Posterior vena cava (tissue), 2 donors: ENCODE data around the gene TNFRSF17. TPM values are rescaled to one million over a fixed set of nuclear protein-coding genes. Genes with fewer than 3 reads are reported as not detected.

Experiments used
- DNase-seq: peaks from one replicate; pipeline ENCODE4 v3.0.0-alpha.2; 2020; ENCODE audit warnings: low spot score
- intact Hi-C, 2 donors: fragments of 100-400 bp; cut with DNase I; formaldehyde crosslinking; loops; one replicate each; pipeline versions ENCODE4 v1.14.1 to v1.14.2; 2022 to 2023
- total RNA-seq, 2 donors: library from RNA; stranded (reverse); fragmentation: NEBNext Ultra II Directional; extraction: Animal tissue kit (Norgen Biotek cat#: 25700); gene quantifications; one replicate each; pipeline ENCODE4 v1.2.1, GENCODE V29; 2021
- donor health status: DM: yes; HTN: yes; CAD: no.
- donor health status: DM: yes; HTN: yes; CAD: no.

TNFRSF17 gene
- total RNA-seq, 2 donors from 2014 or later, result not detected

DNA sequence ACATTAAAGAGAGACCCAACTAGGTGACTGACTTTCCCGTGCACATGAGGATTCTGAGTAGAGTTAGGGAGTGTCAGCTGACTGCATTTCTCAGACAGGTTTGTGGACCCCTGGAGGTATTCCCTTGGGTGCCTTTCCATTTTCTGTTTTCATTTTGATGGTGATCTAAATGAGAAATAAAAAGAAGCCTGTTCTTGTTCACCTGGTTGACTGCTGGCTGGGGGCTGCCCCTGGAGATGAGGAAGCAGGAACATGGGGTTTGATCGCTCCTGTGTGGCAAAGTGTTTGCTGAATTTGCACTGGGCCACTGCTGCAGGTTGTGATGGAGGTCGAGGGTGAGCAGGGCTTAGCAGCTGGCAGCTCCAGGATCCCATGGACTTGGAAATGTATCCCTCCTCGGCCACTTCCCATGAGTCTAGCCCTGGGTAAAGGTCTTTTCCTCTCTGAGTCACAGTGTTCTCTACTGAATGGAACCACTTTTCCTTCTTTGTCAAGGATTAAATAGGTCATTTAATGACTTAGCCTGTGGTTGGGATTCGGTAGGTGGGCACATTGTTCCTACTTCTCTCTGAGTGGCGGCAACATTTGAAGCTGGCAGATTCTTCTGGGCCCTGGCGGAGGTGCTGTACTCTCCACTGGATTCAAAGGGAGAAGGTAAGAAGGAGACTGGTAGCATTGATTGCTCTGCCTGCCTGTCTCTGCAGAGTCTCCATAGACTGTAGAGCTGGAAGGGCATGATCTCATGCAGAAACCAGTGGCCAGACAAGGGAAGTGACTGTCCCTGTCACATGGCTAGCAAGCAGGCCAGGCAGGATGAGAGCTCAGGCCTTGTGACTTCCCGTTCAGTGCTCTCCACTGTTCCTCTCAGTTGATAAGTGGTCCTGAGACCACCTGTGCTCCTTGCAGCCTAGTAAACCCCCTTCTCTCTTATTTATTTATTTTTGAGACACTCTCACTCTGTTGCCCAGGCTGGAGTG is 29.4 kb downstream of the TNFRSF17 start:
- no peak for DNase-seq
- intact Hi-C loops, result no loop called here

- intact Hi-C loops, result no loop called here
- DNase-seq, result no peak
These were observed 31.7 kb downstream of the TNFRSF17 start for GRCh38 chr16:11996433-11997330.

DNA sequence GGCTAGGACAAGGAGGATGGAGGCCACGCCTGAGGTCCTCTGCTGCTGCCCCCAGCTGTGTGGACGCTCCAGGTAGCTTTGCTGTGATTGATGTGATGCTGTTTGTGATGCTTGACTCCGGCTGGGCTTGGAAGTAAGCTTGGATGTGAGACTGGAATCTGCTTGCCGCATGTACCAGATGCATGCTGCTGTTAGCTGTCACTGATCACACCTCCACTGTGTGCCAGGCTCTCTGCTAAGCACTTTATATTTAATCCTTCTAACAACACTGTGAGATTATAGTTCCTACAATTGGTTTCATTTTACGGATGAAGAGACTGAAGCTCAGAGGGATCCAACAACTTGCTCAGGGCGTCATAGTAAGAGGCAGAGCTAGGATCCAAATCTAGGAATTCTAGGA is 35.0 kb downstream of the TNFRSF17 start:
- no peak for DNase-seq
- intact Hi-C loops, result no loop called here

- intact Hi-C loops, result no loop called here
- no peak for DNase-seq
These were observed 37.5 kb downstream of the TNFRSF17 start for GRCh38 chr16:12002447-12003006.

- intact Hi-C loops, result no loop called here
- DNase-seq, result no peak
These were observed 41.6 kb downstream of the TNFRSF17 start for GRCh38 chr16:12006637-12007036.

DNA sequence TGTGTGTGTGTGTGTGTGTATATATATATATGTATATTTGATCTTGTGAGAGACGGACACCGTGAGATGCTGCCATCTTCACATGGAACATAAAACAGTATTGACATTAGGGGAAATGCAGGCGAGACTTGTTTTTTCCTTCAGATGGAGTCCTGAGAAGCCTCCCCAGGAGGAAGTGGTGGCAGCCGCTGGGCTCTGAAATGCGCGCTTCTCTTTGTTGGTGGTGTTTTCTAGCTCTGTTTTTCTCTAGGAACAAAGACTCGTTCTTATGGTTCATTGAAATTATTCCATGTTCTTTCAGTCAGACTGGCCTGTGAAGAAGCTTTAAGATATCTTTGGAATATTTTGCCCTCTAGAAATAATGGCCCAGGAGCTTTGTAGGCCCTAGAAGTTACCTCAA is 44.5 kb downstream of the TNFRSF17 start:
- intact Hi-C loops, result no loop called here
- no peak for DNase-seq

DNA sequence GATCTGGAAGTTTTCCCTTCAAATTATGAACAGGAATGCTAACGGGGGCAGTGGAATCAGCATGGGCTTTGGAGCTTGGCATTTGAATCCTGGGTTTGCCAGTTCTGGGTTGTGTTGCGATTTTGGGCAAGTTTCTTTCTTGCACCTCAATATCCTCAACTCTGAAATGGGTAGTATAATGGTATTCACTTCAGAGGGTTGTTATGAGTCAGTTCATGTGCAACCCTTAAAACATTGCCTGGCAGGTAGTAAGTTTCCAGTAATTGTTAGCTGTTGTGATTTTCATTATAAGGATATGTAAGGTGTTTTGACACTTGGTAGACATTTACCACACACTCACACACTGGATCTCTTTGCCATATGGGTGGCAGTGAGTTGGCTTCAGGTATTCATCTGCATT is 44.9 kb downstream of the TNFRSF17 start:
- no peak for DNase-seq
- intact Hi-C loops, result no loop called here

DNA sequence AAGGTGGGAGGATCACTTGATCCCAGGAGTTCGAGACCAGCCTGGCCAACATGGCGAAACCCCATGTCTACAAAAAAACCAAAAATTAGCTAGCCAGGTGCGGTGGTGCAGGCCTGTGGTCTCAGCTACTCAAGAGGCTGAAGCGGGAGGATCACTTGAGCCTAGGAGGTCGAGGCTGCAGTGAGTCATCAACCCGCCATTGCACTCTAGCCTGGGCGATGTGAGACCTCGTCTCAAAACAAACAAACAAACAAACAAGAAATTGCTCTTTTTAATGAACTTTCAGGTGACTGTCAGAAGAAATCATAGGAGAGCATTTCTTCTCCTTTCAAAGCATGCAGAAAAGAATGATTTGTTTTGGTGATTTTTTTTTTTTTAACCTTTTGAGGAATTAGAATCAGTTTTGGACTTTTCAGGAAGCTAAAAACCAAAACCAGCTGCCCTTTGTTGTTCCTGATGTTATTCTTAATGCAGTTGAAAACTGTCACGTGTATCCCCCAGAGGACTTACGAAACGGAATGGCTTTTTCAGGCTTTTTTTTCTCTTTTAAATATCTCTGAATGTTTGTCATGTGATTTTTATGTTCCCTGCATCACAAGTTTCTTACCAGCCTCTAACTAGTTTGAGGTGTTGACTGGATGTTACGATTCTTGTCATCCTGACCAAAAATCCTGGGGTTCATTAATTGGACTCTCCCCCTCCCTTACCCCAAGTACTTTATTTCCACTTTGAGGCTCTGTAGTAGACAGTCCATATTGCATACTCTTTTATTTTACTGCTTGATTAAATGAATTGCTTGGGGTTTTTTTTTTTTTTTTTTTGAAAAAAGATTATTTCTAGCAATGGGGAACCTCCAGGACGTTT is 45.6 kb downstream of the TNFRSF17 start:
- intact Hi-C loops, result no loop called here
- no peak for DNase-seq

DNA sequence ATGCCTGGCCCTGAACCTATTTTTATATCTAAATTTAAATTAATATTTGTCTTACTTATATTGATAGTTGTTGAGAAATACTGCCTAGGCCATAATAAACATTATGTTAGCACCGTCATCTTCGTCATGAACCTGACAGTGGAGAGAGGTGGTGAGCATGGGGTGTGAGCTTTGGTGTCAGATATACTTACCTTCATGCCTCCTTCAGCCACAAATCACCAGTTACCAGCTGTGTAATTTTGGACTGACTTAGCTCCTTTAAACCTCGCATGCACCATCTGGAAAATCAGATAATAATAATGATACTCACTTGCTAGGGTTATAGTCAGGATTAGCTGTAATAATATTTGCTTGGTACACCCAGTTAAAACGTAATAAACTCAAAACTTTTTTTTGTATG is 46.6 kb downstream of the TNFRSF17 start:
- no peak for DNase-seq
- intact Hi-C loops, result no loop called here

DNA sequence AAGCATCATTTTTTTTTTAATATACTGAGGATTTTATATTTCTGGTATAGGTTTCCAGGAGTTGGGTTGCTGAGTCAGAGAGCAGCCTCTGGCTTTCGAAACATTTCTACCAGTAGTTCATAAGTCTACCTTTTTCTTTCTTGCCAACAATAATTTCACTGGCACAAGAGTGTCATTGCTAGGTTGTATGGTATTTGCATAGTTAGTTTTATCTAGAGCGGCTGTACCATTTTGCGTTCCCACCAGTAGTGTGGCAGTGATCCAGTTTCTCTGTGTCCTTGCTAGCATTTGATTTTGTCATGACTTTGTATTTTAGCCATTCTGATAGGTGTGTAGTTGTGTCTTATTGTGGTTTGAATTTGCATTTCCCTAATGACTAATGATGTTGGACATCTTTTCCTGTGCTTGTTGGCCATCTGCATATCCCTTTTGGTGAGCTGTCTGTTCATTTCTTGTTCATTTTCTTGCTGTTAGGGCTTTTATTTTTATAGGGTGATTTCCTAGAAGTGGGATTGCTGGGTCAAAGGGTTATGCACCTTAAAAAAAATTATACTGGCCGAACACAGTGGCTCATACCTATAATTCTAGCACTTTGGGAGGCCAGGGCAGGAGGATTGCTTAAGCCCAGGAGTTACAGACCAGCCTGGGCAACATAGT is 51.4 kb downstream of the TNFRSF17 start:
- intact Hi-C loops, result no loop called here
- DNase-seq, result no peak

DNA sequence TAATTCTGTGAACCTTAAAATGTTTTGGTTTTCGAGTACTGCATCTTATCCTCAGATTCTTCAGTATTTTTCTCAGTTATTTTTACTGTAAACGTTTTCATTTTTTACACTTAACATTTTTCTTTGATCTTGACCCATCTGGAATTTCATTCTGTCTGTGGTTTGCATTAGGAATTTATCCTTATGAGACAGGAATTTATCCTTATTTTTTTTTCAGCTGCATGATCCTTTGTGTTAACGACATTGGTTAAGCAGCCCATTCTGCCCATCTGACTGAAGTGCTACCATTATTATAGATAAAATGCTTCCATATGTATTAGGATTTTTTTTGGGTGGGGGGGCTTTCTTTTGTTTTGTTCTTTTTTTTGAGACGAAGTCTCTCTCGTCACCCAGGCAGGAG is 52.5 kb downstream of the TNFRSF17 start:
- intact Hi-C loops, result no loop called here
- DNase-seq, result no peak

Other genes with a start within 250 kb of the TNFRSF17 start
- gene TXNDC11, start 222.4 kb upstream of the TNFRSF17 start, total RNA-seq, result 10 to 100 TPM; 32.9 to 34.4 TPM
- gene ZC3H7A, start 168.0 kb upstream of the TNFRSF17 start, total RNA-seq, result 10 to 100 TPM; 51.2 to 60.9 TPM
- gene RSL1D1, start 113.7 kb upstream of the TNFRSF17 start, total RNA-seq, result 10 to 100 TPM; 93.4 to 95.1 TPM
- gene GSPT1, start 49.3 kb upstream of the TNFRSF17 start, total RNA-seq, result 10 to 100 TPM; 76.2 to 77.2 TPM
- 10 to 100 TPM in 1 of 2 donors, 1 to 10 TPM in 1; 5.1 to 10.3 TPM for gene NPIPB2, start 23.2 kb upstream of the TNFRSF17 start, total RNA-seq
- gene SNX29, start 11.5 kb downstream of the TNFRSF17 start, total RNA-seq, result 10 to 100 TPM; 39.7 to 46.3 TPM